GM12891 (cell line): ENCODE data around the gene ASAH2B.
"Not testable (repeated sequence)": the region's sequence is repeated elsewhere in the genome, so short reads cannot be mapped to it uniquely, and the experiment has no call there.

Source experiments
- DNase-seq: peaks from one replicate; pipeline ENCODE4 v3.0.0; 2011; ENCODE audit warnings: low spot score; ENCODE audit not compliant: insufficient read length
- FAIRE-seq: peaks from 2 replicates; lab custom pipeline; 2011; peaks lifted over from hg19 to GRCh38; lab: Jason Lieb, UNC
- PAX5 ChIP-seq: IDR thresholded peaks from 2 replicates; pipeline ENCODE4 v1.6.1; 2011; ENCODE audit warnings: low read length, moderate library complexity, mild to moderate bottlenecking; ENCODE audit not compliant: insufficient read depth, severe bottlenecking
- POLR2A ChIP-seq: IDR thresholded peaks from 2 replicates; pipeline ENCODE4 v1.6.1; 2011; ENCODE audit warnings: low read depth, low read length, control low read depth
- POLR2AphosphoS5 ChIP-seq: IDR thresholded peaks from 2 replicates; pipeline ENCODE4 v1.6.1; 2011; ENCODE audit warnings: low read depth, low read length, control low read depth
- POU2F2 ChIP-seq: IDR thresholded peaks from 2 replicates; pipeline ENCODE4 v1.6.1; 2011; ENCODE audit warnings: low read depth, mild to moderate bottlenecking, control low read depth, low read length, moderate library complexity
- SPI1 ChIP-seq: IDR thresholded peaks from 2 replicates; pipeline ENCODE4 v1.6.1; 2011; ENCODE audit warnings: low read depth, low read length, control low read depth
- TAF1 ChIP-seq: IDR thresholded peaks from 2 replicates; pipeline ENCODE4 v1.6.1; 2011; ENCODE audit warnings: low read depth, low read length, control low read depth

ASAH2B gene

GRCh38 chr10:50787962-50788361, 48.2 kb downstream of the ASAH2B start:
- FAIRE-seq, DNase-seq: not testable (repeated sequence)

GRCh38 chr10:50788951-50789945, 49.5 kb downstream of the ASAH2B start:
- TF ChIP-seq TAF1 (no peak), POU2F2 (no peak), POLR2AphosphoS5 (no peak), PAX5 (no peak), POLR2A (no peak), SPI1 (no peak)
- no peak for FAIRE-seq
- DNase-seq, result no peak

- TF ChIP-seq POU2F2 (no peak), POLR2A (no peak), SPI1 (no peak), PAX5 (no peak), POLR2AphosphoS5 (no peak), TAF1 (no peak)
- DNase-seq (no peak), FAIRE-seq (no peak)
These were observed 54.8 kb downstream of the ASAH2B start for GRCh38 chr10:50794490-50794889.

GRCh38 chr10:50796693-50797092, 57.0 kb downstream of the ASAH2B start:
- FAIRE-seq, result no peak
- DNase-seq, result no peak

GRCh38 chr10:50798297-50798696, 58.6 kb downstream of the ASAH2B start:
- DNase-seq, result no peak
- no peak for FAIRE-seq
- no peak for TF ChIP-seq TAF1
- no peak for TF ChIP-seq PAX5
- TF ChIP-seq POLR2A, result no peak
- no peak for TF ChIP-seq POLR2AphosphoS5
- TF ChIP-seq POU2F2, result no peak
- no peak for TF ChIP-seq SPI1

More at GRCh38 chr10:50796693-50797092, 57.0 kb downstream of the ASAH2B start:
- TF ChIP-seq PAX5, result no peak
- no peak for TF ChIP-seq TAF1
- no peak for TF ChIP-seq POU2F2
- TF ChIP-seq SPI1, result no peak
- no peak for TF ChIP-seq POLR2A
- TF ChIP-seq POLR2AphosphoS5, result no peak

GRCh38 chr10:50799595-50799994, 59.9 kb downstream of the ASAH2B start:
- TF ChIP-seq PAX5, result no peak
- no peak for TF ChIP-seq SPI1
- TF ChIP-seq TAF1, result no peak
- TF ChIP-seq POLR2A, result no peak
- TF ChIP-seq POLR2AphosphoS5, result no peak
- no peak for TF ChIP-seq POU2F2
- DNase-seq, result no peak
- FAIRE-seq, result no peak

- FAIRE-seq, result no peak
- no peak for DNase-seq
These were observed 66.4 kb downstream of the ASAH2B start for GRCh38 chr10:50805981-50806622.

GRCh38 chr10:50807851-50808776, 68.4 kb downstream of the ASAH2B start:
- DNase-seq (no peak), FAIRE-seq (no peak)
- no peak for TF ChIP-seq SPI1
- no peak for TF ChIP-seq POLR2A
- TF ChIP-seq PAX5, result no peak
- TF ChIP-seq POU2F2, result no peak
- no peak for TF ChIP-seq POLR2AphosphoS5
- no peak for TF ChIP-seq TAF1

More at GRCh38 chr10:50805981-50806622, 66.4 kb downstream of the ASAH2B start:
- TF ChIP-seq SPI1 (no peak), PAX5 (no peak), POU2F2 (no peak), POLR2A (no peak), TAF1 (no peak), POLR2AphosphoS5 (no peak)
